DOHH2 (cell line): ENCODE measurements around the gene MINK1.
A peak's percentile ranks its signal among the peaks of the same experiment; 100 is the strongest.

Experiments used
- H3F3A ChIP-seq: fragments of 200-600 bp; sonication (generic), shearing (Covaris generic); 2 replicates; pipeline ENCODE4 v1.6.0; 2016; ENCODE audit warnings: antibody characterized with exemption, mild to moderate bottlenecking; ENCODE audit not compliant: control insufficient read depth, insufficient read depth
- H3K27ac ChIP-seq: fragments of 200-600 bp; sonication (generic); 2 replicates; pipeline ENCODE4 v1.5.1; 2014; ENCODE audit warnings: low read depth, mild to moderate bottlenecking, low read length, moderate library complexity
- H3K27me3 ChIP-seq: fragments of 200-600 bp; sonication (generic); 2 replicates; pipeline ENCODE4 v1.6.1; 2014; ENCODE audit warnings: mild to moderate bottlenecking, low read length, mixed read lengths; ENCODE audit not compliant: control insufficient read depth
- H3K36me3 ChIP-seq: fragments of 200-600 bp; sonication (generic); 2 replicates; pipeline ENCODE4 v1.6.1; 2014; ENCODE audit warnings: mild to moderate bottlenecking, low read length, moderate library complexity, mixed read lengths; ENCODE audit not compliant: control insufficient read depth
- H3K4me1 ChIP-seq: fragments of 200-600 bp; sonication (generic); 2 replicates; pipeline ENCODE4 v1.6.1; 2014; ENCODE audit warnings: mild to moderate bottlenecking, low read length, mixed read lengths; ENCODE audit not compliant: control insufficient read depth
- H3K4me2 ChIP-seq: fragments of 200-600 bp; sonication (generic); 2 replicates; pipeline ENCODE4 v1.6.0; 2014; ENCODE audit warnings: mild to moderate bottlenecking, low read length, moderate library complexity
- H3K4me3 ChIP-seq: fragments of 200-600 bp; sonication (generic); 2 replicates; pipeline ENCODE4 v1.5.1; 2014; ENCODE audit warnings: mild to moderate bottlenecking, low read length, mixed read lengths
- H3K79me2 ChIP-seq: fragments of 200-600 bp; sonication (generic); 2 replicates; pipeline ENCODE4 v1.6.1; 2014; ENCODE audit warnings: mild to moderate bottlenecking, low read length, mixed read lengths; ENCODE audit not compliant: control insufficient read depth
- H3K9me2 ChIP-seq: fragments of 200-600 bp; sonication (generic); replicated peaks from 2 replicates; pipeline ENCODE4 v1.6.1; 2014; ENCODE audit warnings: mild to moderate bottlenecking, low read length, mixed read lengths; ENCODE audit not compliant: control insufficient read depth
- H3K9me3 ChIP-seq: fragments of 200-600 bp; sonication (generic); 2 replicates; pipeline ENCODE4 v1.6.1; 2014; ENCODE audit warnings: antibody characterized with exemption, low read length, mixed read lengths; ENCODE audit not compliant: control insufficient read depth, insufficient read depth
- H4K20me1 ChIP-seq: fragments of 200-600 bp; sonication (generic); 2 replicates; pipeline ENCODE4 v1.6.0; 2014; ENCODE audit warnings: low read depth, mild to moderate bottlenecking, antibody characterized with exemption, low read length, moderate library complexity; ENCODE audit not compliant: control insufficient read depth, insufficient read depth
- EZH2phosphoT487 ChIP-seq: fragments of 200-600 bp; sonication (generic); IDR thresholded peaks from 2 replicates; pipeline ENCODE4 v1.6.1; 2017; ENCODE audit warnings: borderline replicate concordance, mild to moderate bottlenecking, antibody characterized with exemption, low read length, moderate library complexity, mixed read lengths
- TF ChIP-seq, protein P1 (sequence below): fragments of 200-600 bp; sonication (generic); IDR thresholded peaks from one replicate; pipeline ENCODE4 v1.5.1; 2014; ENCODE audit warnings: antibody characterized with exemption, mild to moderate bottlenecking, low read depth, low read length; ENCODE audit not compliant: poor library complexity, severe bottlenecking

MINK1 gene

DNA sequence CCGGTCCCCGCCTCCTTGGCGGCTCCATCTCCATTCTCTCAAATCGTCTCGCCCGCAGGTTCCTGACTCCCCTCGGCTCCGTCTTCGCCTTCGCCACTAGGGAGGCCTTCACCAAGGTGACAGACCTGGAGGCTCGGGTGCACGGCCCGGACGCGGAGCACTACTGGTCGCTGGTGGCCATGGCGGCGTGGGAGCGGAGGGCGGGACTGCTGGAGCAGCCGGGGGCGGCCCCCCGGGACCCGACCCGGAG, 43.5 kb upstream of the MINK1 start:
- Histone ChIP-seq H3K4me2 (peak overlapping the region; percentile 91), H3K9me3 (no peaks in the 10 kb centered on the region), H3K36me3 (no peaks in the 10 kb centered on the region), H3K4me3 (peak overlapping the region; percentile 78), H4K20me1 (no peaks in the 10 kb centered on the region), H3K27me3 (peaks cover 15% of the 10 kb centered on the region), H3K4me1 (peaks cover 15% of the 10 kb centered on the region), H3F3A (peaks cover 4% of the 10 kb centered on the region; the same call in 1 of the 2 replicates), H3K79me2 (no peaks in the 10 kb centered on the region), H3K9me2 (no peaks in the 10 kb centered on the region), H3K27ac (no peak overlapping the region)
- TF ChIP-seq, protein P1, sequence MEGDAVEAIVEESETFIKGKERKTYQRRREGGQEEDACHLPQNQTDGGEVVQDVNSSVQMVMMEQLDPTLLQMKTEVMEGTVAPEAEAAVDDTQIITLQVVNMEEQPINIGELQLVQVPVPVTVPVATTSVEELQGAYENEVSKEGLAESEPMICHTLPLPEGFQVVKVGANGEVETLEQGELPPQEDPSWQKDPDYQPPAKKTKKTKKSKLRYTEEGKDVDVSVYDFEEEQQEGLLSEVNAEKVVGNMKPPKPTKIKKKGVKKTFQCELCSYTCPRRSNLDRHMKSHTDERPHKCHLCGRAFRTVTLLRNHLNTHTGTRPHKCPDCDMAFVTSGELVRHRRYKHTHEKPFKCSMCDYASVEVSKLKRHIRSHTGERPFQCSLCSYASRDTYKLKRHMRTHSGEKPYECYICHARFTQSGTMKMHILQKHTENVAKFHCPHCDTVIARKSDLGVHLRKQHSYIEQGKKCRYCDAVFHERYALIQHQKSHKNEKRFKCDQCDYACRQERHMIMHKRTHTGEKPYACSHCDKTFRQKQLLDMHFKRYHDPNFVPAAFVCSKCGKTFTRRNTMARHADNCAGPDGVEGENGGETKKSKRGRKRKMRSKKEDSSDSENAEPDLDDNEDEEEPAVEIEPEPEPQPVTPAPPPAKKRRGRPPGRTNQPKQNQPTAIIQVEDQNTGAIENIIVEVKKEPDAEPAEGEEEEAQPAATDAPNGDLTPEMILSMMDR, result no peak
- no peak for TF ChIP-seq EZH2phosphoT487

DNA sequence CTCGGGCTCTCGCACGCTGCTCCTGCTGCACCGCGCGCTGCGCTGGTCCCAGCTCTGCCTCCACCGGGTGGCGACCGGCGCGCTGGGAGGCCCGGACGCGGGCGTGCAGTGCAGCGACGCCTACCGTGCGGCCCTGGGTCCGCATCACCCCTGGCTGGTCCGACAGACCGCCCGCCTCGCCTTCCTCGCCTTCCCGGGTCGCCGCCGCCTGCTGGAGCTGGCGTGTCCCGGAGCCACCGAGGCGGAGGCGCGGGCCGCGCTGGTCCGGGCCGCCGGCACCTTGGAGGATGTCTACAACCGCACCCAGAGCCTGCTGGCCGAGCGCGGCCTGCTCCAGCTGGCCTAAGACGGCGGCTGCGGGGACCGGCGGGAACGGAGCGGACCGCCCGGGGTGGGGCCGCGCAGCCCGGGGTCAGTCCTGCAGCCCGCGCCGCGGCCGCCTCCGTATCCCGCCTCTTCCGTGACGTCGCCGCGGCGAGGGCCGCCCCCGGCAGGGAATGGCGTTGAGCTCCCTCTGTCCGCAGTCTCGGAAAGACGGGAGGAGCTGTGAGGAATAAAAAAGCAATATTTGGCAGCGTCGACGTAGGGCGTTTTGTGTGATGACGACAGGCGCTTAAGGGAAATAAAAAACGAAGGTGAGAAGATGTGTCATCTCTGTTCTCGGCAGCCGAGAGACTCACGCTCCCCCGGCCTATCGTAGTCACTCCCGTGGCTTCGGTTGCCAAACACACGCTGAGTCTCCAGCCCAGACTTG, 43.0 kb upstream of the MINK1 start:
- no peaks in the 10 kb centered on the region for H4K20me1 ChIP-seq
- 0 out of 2 replicates have a peak overlapping the region, but pooled peaks have one; percentile 14 for H3K27ac ChIP-seq
- peaks cover 16% of the 10 kb centered on the region for H3K4me1 ChIP-seq
- peak overlapping the region; percentile 78 for H3K4me3 ChIP-seq
- H3K9me2 ChIP-seq, result no peaks in the 10 kb centered on the region
- no peaks in the 10 kb centered on the region for H3K36me3 ChIP-seq
- H3K4me2 ChIP-seq, result peak overlapping the region; percentile 91
- peaks cover 4% of the 10 kb centered on the region; the same call in 1 of the 2 replicates for H3F3A ChIP-seq
- H3K27me3 ChIP-seq, result peaks cover 15% of the 10 kb centered on the region
- H3K9me3 ChIP-seq, result no peaks in the 10 kb centered on the region
- no peak for TF ChIP-seq EZH2phosphoT487
- TF ChIP-seq, protein P1, result peak; percentile 86
- H3K79me2 ChIP-seq, result no peaks in the 10 kb centered on the region

DNA sequence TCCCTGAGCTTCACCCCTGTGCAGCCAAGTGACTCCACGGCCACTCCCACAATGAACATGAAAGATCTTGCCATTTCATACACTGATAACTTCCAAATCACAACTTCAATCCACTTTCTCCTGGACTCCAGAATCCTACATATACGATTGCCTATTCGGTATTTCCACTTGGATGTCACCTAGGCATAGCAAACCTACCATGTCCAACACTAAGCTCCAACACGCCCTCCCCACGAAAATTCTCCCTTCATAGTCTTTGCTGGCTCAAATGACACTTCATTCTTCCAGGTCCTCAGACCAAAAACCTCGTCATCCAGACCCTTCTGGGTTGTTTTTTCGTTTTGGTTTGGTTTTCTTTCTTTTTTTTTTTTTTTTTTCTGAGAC, 42.4 kb upstream of the MINK1 start:
- no peaks in the 10 kb centered on the region for H3K79me2 ChIP-seq
- peak overlapping the region; percentile 91 for H3K4me2 ChIP-seq
- no peak for TF ChIP-seq EZH2phosphoT487
- TF ChIP-seq, protein P1, result no peak
- peak overlapping the region; percentile 78 for H3K4me3 ChIP-seq
- no peaks in the 10 kb centered on the region for H3K9me2 ChIP-seq
- peaks cover 15% of the 10 kb centered on the region for H3K27me3 ChIP-seq
- peaks cover 4% of the 10 kb centered on the region; the same call in 1 of the 2 replicates for H3F3A ChIP-seq
- H3K9me3 ChIP-seq, result no peaks in the 10 kb centered on the region
- H4K20me1 ChIP-seq, result no peaks in the 10 kb centered on the region
- no peaks in the 10 kb centered on the region for H3K36me3 ChIP-seq
- peaks cover 22% of the 10 kb centered on the region for H3K4me1 ChIP-seq
- H3K27ac ChIP-seq, result no peak overlapping the region
